Suppressor macrophage treated with lipopolysaccharide for 1 hour (primary cell): Measurements from ENCODE around the gene ENKD1.

Experiments
- DNase-seq, 3 donors: peaks; one replicate each; pipeline ENCODE4 v3.0.0-alpha.2; 2020 to 2022

The ENKD1 gene

DNA sequence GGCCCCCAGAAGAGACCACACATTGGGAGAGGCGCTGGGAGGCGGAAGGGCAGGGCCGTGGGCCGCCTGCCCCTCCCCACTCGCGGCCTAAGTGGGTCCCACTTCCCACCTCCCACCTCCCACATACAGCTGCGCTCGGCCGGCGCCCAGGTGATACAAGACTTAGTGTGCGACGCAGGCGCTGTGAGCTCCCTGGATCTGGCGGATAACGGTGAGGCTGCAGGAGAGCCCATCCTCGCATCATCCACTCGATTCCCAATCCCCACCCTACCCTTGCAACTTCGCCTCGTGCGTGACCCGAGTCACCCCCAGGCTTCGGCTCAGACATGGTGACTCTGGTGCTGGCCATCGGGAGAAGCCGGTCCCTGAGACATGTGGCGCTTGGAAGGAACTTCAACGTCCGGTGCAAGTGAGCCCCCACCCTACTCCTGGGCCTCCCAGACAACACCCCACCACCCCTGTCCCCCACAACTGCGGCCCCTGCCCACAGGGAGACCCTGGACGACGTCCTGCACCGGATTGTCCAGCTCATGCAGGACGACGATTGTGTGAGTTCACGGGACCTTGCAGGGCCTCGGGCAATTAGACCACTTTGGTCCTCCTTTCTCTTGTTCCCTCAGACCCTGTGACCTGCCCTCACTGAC is 17.7 kb downstream of the ENKD1 start:
- DNase-seq: no peak

DNA sequence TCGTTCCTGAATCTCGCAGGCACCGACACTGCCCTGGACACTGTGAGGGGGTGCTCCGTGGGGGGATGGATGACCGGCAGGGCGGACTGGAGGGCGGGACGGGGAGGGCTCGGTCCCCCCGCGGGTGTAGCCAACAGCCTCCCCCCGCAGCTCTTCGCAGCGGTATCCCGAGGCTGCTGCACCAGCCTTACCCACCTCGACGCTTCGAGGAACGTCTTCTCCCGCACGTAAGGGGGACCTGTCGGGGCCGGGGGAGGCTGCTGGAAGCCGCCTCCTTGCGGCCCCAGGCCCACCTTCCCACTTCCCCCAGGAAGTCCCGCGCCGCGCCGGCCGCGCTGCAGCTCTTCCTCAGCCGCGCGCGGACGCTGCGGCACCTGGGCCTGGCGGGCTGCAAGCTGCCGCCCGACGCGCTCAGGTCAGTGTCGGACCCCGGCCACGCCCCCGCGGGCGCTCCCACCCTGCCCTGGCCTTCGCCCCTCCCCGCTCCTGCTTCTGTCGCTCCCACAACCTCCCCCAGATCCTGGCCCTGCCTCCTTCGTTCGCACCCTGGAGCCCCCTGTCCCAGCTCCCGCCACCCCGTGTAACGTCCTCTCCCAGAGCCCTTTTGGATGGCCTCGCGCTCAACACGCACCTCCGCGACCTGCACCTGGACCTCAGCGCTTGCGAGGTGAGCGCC is 18.3 kb downstream of the ENKD1 start:
- DNase-seq: no peak

DNA sequence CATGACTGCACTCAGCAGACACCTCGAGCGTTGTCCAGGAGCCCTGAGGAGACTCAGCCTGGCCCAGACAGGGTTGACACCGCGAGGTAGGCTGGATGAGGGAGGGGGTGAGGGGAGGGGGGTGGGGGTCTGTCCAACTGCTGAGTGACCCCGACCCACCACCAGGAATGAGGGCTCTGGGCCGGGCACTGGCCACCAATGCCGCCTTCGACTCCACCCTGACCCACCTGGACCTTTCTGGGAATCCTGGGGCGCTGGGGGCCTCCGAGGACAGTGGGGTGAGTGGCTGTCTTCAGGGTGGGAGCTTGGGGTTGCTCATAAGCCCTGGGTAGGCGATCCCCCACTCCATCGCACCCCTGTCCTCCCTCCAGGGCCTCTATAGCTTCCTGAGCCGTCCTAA is 18.9 kb downstream of the ENKD1 start:
- no peak for DNase-seq

DNA sequence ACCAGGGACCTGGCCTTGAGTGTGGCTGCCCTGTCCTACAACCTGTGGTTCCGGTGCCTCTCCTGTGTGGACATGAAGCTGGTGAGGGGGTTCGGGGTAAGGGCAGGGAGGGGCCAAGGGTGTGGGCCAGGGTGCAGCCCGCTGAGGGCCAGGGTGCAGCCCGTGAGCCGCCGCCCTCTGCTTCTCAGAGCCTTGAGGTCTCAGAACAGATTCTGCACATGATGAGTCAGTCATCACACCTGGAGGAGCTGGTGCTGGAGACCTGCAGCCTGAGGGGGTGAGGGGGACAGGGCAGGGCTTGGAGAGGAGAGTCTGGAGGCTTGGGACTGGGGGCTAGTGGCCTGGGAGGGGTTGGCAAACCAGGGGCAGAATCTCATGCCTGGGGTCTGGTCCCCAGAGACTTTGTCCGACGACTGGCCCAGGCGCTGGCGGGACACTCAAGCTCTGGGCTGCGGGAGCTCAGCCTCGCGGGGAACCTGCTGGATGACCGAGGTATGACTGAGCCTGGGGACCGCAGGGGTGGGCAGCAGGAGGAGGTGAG is 19.4 kb downstream of the ENKD1 start:
- no peak for DNase-seq

DNA sequence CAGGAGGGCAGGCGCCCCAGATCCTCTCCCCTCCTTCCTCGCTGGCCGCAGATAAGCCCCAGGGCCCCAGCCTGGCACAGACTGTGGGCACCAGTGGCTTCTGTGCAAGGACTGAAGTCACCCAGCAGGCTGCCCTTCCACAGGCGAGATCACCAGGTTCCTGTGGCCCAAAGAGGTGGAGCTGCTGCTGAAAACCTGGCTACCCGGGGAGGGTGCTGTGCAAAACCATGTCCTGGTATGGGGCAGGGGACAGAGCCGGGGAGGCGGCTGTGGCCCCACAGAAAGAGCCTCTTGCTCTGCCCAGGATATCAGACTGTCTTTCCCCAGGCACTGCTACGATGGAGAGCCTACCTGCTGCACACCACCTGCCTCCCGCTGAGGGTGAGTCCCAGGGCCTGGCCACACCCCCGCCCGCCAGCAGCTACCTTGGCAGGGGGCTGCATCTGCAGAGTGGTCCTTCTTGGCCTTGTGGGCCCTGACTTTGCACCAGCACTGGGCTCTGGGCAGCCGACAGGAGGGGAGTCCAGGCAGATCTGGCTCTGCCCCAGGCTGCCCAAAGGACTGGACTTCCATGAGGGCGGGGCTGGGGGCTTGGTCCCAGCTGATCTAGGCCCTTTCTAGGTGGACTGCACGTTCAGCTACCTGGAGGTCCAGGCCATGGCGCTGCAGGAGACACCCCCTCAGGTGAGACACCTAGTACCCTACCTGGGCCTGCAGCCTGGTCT is 21.0 kb downstream of the ENKD1 start:
- DNase-seq: no peak

DNA sequence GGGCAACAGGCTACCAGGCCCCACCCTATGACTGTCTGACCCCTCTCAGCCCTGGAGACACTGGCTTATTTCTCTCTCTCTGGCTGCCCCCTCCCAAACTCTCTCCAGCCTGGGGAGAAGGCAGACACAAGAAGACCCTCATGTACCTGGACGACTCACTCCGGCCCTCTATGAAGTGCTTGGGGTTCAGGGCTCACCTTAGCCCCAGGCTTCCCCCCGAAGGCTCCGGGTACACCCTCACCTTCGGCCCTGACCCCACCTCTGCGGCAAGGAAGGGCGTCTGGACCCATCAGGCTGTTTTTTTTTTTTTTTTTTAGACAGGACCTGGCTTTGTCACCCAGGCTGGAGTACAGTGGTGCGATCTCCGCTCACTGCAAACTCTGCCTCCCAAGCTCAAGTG is 22.5 kb downstream of the ENKD1 start:
- DNase-seq: no peak

DNA sequence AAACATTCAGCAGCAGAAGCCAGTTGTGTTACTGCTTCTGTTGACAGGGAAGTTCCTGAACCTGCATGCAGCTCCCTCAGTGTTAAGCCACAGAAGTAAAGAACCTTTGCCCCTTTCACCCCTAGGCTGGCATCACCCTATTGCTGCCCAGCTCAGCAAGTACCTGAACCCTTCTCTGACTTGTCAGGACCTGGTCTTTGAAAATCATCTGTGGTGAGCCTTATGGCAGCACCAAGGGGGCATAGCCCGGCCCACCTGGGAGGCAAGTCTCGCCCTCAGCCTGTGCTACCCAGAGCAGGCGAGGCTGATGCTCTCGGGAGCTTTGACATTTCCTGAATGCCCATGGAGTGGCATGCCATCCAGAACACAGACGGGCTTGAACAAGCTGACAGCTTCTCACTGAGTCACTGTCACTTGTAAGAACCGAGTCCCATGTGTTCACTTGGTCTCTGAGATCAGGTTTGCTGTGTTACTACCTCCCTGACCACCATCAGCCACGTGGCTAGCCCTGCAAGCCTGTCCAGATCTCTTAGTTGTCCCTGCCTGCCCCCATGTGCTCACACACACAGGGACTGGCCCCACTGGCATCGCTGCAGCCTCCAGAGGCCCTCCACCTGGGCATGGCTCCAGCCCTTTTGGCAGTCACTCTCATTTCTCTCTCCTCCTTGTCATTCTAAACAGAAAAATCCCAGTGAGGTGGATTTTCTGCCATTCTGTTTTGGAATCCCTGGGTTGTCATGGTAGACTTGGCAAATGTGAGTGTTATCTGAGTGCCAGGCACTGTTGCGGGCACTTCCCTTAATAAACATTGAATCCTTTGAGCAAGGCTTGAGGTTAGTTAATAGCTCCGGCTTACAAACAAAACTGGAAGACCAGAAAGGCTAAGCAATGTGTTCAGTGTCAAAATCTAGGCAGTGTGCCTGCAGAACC is 24.5 kb downstream of the ENKD1 start:
- DNase-seq: no peak

DNA sequence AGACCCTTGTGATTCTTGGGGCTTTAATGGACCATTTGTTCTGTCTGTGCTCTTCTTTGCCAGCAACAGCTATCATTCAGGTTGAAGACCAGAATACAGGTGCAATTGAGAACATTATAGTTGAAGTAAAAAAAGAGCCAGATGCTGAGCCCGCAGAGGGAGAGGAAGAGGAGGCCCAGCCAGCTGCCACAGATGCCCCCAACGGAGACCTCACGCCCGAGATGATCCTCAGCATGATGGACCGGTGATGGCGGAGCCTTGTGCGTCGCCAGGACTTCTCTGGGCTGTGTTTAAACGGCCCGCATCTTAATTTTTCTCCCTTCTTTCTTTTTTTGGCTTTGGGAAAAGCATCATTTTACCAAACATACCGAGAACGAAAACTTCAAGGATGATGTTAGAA is 28.9 kb downstream of the ENKD1 start:
- DNase-seq: no peak

DNA sequence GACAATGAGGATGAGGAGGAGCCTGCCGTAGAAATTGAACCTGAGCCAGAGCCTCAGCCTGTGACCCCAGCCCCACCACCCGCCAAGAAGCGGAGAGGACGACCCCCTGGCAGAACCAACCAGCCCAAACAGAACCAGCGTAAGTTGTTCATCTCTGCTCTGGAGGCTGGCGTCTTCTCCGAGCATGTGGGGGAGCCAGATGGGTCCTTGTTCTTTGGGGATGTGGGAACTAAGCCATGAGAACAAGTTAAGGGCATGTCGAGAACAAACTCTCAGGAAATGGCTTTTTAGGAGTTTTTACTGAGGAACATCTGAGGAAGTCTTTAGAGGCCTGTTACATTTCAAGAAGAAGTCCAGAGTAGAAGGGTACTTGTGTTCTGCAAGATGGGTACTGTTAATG is 29.8 kb downstream of the ENKD1 start:
- DNase-seq: no peak

DNA sequence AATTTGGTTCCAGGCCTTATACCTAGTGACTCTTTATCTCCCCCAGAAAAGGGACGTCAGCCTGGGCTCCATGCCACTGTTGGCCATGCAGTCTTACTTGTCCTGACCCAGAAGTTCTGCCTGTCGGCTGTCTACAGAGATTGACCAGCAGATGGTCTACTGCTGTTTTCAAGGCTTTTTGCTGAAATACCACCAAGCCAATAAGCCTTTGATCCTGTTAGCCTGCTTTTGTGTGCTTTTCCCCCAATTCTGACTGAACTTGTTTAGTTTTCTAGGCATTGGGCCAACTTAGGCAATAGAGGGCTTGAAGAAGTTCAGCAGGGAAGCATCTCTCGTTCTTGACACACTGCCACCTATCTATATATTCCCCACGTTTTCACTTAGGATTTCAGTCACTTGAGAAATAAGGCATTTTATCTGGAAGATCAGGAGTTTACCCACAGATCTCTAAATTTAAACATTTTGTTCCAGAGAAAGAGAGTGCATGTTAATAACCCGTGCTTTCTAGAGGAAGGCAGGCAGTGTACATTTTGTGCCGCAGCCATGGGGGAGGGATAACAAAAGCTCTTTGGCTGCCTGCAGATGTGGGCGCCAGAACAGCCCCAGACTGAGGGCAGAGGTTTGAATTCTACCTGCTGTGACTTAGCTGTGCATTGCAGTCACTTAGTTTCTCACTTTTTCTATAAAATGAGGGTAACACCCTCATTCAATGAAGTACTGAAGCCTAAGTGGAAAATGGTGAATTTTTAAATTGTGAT is 34.0 kb downstream of the ENKD1 start:
- no peak for DNase-seq

DNA sequence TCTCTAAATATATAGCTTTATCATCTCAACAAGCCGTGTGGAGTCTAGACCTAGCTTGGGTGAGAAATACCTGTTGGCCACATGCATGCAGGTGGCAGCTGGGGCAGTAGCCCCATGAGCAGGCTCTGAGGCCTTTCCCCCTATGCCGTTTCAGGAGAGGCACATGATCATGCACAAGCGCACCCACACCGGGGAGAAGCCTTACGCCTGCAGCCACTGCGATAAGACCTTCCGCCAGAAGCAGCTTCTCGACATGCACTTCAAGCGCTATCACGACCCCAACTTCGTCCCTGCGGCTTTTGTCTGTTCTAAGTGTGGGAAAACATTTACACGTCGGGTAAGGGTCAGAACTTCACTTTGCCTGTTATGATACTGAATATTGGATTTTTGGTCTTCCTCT is 38.3 kb downstream of the ENKD1 start:
- DNase-seq: peak in 1 of 3 donors; percentile 10

DNA sequence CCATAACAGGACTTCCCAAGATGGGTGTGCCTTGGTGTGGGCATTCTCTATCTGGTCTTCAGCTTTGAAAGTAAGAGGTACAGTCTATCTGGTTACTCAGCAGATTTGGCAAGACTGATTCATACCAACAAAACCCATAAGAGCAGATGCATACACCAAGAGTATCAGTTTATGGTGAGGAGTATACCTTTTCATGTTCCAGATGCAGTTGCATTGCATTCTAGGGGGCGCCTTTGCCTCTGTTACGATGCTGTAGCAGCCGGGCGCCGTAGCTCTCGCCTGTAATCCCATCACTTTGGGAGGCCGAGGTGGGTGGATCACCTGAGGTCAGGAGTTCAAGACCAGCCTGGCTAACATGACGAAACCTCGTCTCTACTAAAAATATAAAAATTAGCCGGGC is 52.7 kb downstream of the ENKD1 start:
- peak in 2 of 3 donors; percentile 5 to 15 for DNase-seq
